Measurements from ENCODE around the gene CDH13. TPM values are rescaled to one million over a fixed set of nuclear protein-coding genes. Genes with fewer than 3 reads are reported as not detected.

CDH13 gene
- total RNA-seq, 2 experiments from 2014 or later, result not detected

GRCh38 chr16:83791916-83792315 is 1165.1 kb downstream of the CDH13 start:
- H3K36me3 ChIP-seq (ENCODE audit: insufficient read depth, low read length), result no peaks in the 10 kb centered on the region
- CTCF ChIA-PET (ENCODE audit: unreplicated experiment), result no interaction called here

GRCh38 chr16:83792391-83792790 is 1165.6 kb downstream of the CDH13 start:
- POLR2A ChIA-PET, result no interaction called here
- H4K20me1 ChIP-seq (ENCODE audit: insufficient read depth, low read length), result no peaks in the 10 kb centered on the region
- BruUV-seq (replicated peaks), result no TSS peak
- H3K9me3 ChIP-seq (ENCODE audit: low read length), result no peaks in the 10 kb centered on the region
- no peak for TF ChIP-seq EZH2phosphoT487 (IDR thresholded peaks at IDR 0.05; ENCODE audit: borderline replicate concordance, low read depth, low read length)
- peak; percentile 40; the same call in 1 of the 2 replicates for TF ChIP-seq CTCF (conservative IDR thresholded peaks at IDR 0.05; ENCODE audit: low read length)
- H3K27ac ChIP-seq (ENCODE audit: low read depth, low read length, poor library complexity, severe bottlenecking), result no peak overlapping the region
- H2AFZ ChIP-seq (ENCODE audit: low read length), result no peak overlapping the region
- intact Hi-C loops (cut with micrococcal nuclease; ENCODE audit: unreplicated experiment), result no loop called here
- no peak for DNase-seq (ENCODE audit: low spot score)
- H3K4me1 ChIP-seq (ENCODE audit: insufficient read depth, low read length, poor library complexity, severe bottlenecking), result no peaks in the 10 kb centered on the region
- H3K36me3 ChIP-seq (ENCODE audit: insufficient read depth, low read length), result no peaks in the 10 kb centered on the region
- no peaks in the 10 kb centered on the region for H3K9me2 ChIP-seq (ENCODE audit: insufficient read depth, low read length)
- CTCF ChIA-PET (ENCODE audit: unreplicated experiment), result no interaction called here
- H3K4me2 ChIP-seq (ENCODE audit: low read length), result no peak overlapping the region
- no peaks in the 10 kb centered on the region for H3K79me2 ChIP-seq (ENCODE audit: insufficient read depth, low read depth, low read length)
- no peak overlapping the region for H3K4me3 ChIP-seq (ENCODE audit: low read depth, low read length, poor library complexity, severe bottlenecking)

More at GRCh38 chr16:83791916-83792315, 1165.1 kb downstream of the CDH13 start:
- TF ChIP-seq CTCF (conservative IDR thresholded peaks at IDR 0.05; ENCODE audit: low read length), result no peak
- TF ChIP-seq EZH2phosphoT487 (IDR thresholded peaks at IDR 0.05; ENCODE audit: borderline replicate concordance, low read depth, low read length), result no peak
- Histone ChIP-seq H2AFZ (ENCODE audit: low read length) (no peak overlapping the region), H3K9me3 (ENCODE audit: low read length) (no peaks in the 10 kb centered on the region), H3K4me2 (ENCODE audit: low read length) (no peak overlapping the region), H3K79me2 (ENCODE audit: insufficient read depth, low read depth, low read length) (no peaks in the 10 kb centered on the region), H3K9me2 (ENCODE audit: insufficient read depth, low read length) (no peaks in the 10 kb centered on the region), H4K20me1 (ENCODE audit: insufficient read depth, low read length) (no peaks in the 10 kb centered on the region), H3K27ac (ENCODE audit: low read depth, low read length, poor library complexity, severe bottlenecking) (no peak overlapping the region), H3K4me3 (ENCODE audit: low read depth, low read length, poor library complexity, severe bottlenecking) (no peak overlapping the region), H3K4me1 (ENCODE audit: insufficient read depth, low read length, poor library complexity, severe bottlenecking) (no peaks in the 10 kb centered on the region)
- intact Hi-C loops (cut with micrococcal nuclease; ENCODE audit: unreplicated experiment), result no loop called here
- POLR2A ChIA-PET, result interaction anchor here (0.7 kb wide), 1 partner anchor 50 kb away, joined by 3 read pairs; no protein-coding TSS in a partner anchor
- BruUV-seq (replicated peaks), result no TSS peak
- DNase-seq (ENCODE audit: low spot score), result no peak

- no peaks in the 10 kb centered on the region for H4K20me1 ChIP-seq (ENCODE audit: insufficient read depth, low read length)
- H3K79me2 ChIP-seq (ENCODE audit: insufficient read depth, low read depth, low read length), result no peaks in the 10 kb centered on the region
- H2AFZ ChIP-seq (ENCODE audit: low read length), result no peak overlapping the region
- no peak overlapping the region for H3K4me3 ChIP-seq (ENCODE audit: low read depth, low read length, poor library complexity, severe bottlenecking)
- no peak for DNase-seq (ENCODE audit: low spot score)
- no peak for TF ChIP-seq EZH2phosphoT487 (IDR thresholded peaks at IDR 0.05; ENCODE audit: borderline replicate concordance, low read depth, low read length)
- no peaks in the 10 kb centered on the region for H3K4me1 ChIP-seq (ENCODE audit: insufficient read depth, low read length, poor library complexity, severe bottlenecking)
- no peaks in the 10 kb centered on the region for H3K9me2 ChIP-seq (ENCODE audit: insufficient read depth, low read length)
- no peaks in the 10 kb centered on the region for H3K36me3 ChIP-seq (ENCODE audit: insufficient read depth, low read length)
- no peak overlapping the region for H3K27ac ChIP-seq (ENCODE audit: low read depth, low read length, poor library complexity, severe bottlenecking)
- H3K9me3 ChIP-seq (ENCODE audit: low read length), result no peaks in the 10 kb centered on the region
- BruUV-seq (replicated peaks), result no TSS peak
- no peak overlapping the region for H3K4me2 ChIP-seq (ENCODE audit: low read length)
- POLR2A ChIA-PET, result no interaction called here
- CTCF ChIA-PET (ENCODE audit: unreplicated experiment), result no interaction called here
- intact Hi-C loops (cut with micrococcal nuclease; ENCODE audit: unreplicated experiment), result no loop called here
Measured at GRCh38 chr16:83793179-83793578, 1166.4 kb downstream of the CDH13 start.

Measured in OCI-LY7 (cell line).